ENCODE measurements around the gene NUBP1. TPM values are rescaled to one million over a fixed set of nuclear protein-coding genes. Genes with fewer than 3 reads are reported as not detected.

NUBP1 gene
- total and polyA plus RNA-seq, 9 of the 15 experiments (the other 6 are each of a cell fraction or from before 2014, with no cell fraction given): 17.2 to 55.1 (median 35.6) TPM

GRCh38 chr16:10744370-10745030, 858 bp downstream of the NUBP1 start (continued):
- TF ChIP-seq MGA (IDR thresholded peaks at IDR 0.05) (no peak), NR2F6 (CRISPR knock-in tag; IDR thresholded peaks at IDR 0.05) (no peak), BHLHE40 (IDR thresholded peaks at IDR 0.05; ENCODE audit: low read length) (peak; percentile 65; the same call in 1 of the 2 replicates), BCL6 (CRISPR knock-in tag; IDR thresholded peaks at IDR 0.05) (no peak), REST (IDR thresholded peaks at IDR 0.05; ENCODE audit: borderline replicate concordance) (no peak), REST (CRISPR knock-in tag; IDR thresholded peaks at IDR 0.05; ENCODE audit: low read depth) (no peak), MLX (CRISPR knock-in tag; conservative IDR thresholded peaks at IDR 0.05) (no peak)

All from K562 (cell line).